Measurements from ENCODE around the gene LAGE3.

The LAGE3 gene

DNA sequence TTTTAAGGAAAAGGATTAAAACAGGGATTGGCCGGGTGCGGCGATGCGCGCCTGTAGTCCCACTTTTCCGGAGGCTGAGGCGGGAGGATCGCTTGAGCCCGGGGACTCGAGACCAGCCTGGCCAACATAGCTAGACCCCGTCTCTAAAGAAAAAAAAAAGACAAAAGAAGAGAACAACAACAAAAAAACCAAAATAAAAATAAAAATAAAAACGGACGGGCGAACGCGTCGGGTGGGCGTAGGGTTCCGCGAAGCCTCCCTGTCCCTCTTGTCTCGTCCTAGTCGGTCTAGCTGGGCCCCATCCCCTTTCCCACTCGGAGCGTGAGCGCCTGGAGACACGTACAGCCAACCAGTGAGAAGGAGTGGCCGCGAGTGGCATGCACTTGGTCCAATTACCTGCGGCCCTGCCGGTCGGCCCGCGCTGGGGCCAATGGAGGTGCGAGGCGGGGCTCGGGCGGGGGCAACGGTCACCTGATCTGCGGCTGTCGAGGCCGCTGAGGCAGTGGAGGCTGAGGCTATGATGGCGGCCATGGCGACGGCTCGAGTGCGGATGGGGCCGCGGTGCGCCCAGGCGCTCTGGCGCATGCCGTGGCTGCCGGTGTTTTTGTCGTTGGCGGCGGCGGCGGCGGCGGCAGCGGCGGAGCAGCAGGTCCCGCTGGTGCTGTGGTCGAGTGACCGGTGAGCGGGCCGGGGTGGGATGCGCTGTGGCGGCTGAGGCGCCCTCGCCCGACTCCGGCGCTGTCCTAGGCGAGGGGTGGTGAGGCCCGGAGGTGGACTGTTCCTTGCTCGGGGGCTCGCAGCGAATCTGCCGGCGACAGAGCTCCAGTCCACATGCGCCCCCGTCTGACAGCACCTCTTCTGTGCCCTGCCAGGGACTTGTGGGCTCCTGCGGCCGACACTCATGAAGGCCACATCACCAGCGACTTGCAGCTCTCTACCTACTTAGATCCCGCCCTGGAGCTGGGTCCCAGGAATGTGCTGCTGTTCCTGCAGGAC, 50.6 kb downstream of the LAGE3 start, which contains the start of gene ATP6AP1:
Gene ATP6AP1, plus strand, starts transcription at position 502 of the 996 bp plus-strand sequence. Its CDS starts 16 bp downstream, at position 518.
- peak within 1 kb of the TSS; percentile 74 for H3K27ac ChIP-seq
- POLR2A ChIA-PET (ENCODE audit: low non-redundant PET): no interaction called here
- peak; percentile 86 for DNase-seq (ENCODE audit: low spot score)
- CTCF ChIA-PET: no interaction called here
- TF ChIP-seq, protein P1, sequence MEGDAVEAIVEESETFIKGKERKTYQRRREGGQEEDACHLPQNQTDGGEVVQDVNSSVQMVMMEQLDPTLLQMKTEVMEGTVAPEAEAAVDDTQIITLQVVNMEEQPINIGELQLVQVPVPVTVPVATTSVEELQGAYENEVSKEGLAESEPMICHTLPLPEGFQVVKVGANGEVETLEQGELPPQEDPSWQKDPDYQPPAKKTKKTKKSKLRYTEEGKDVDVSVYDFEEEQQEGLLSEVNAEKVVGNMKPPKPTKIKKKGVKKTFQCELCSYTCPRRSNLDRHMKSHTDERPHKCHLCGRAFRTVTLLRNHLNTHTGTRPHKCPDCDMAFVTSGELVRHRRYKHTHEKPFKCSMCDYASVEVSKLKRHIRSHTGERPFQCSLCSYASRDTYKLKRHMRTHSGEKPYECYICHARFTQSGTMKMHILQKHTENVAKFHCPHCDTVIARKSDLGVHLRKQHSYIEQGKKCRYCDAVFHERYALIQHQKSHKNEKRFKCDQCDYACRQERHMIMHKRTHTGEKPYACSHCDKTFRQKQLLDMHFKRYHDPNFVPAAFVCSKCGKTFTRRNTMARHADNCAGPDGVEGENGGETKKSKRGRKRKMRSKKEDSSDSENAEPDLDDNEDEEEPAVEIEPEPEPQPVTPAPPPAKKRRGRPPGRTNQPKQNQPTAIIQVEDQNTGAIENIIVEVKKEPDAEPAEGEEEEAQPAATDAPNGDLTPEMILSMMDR (conservative IDR thresholded peaks at IDR 0.05; ENCODE audit: low read depth): no peak
